Neural crest cell (in vitro differentiated cells): ENCODE results near the gene DYRK3. TPM values are rescaled to one million over a fixed set of nuclear protein-coding genes. Genes with fewer than 3 reads are reported as not detected.

Experiments
- DNase-seq: peaks from one replicate; pipeline ENCODE4 v3.0.0; 2021; ENCODE audit warnings: low read depth, mixed read lengths, low spot score
- H3K27ac Mint-ChIP-seq: one replicate; pipeline ENCODE4 v1.8.0; 2021; ENCODE audit warnings: mild to moderate bottlenecking, mixed read lengths; ENCODE audit not compliant: unreplicated experiment
- H3K27me3 Mint-ChIP-seq: 2 replicates; pipeline ENCODE4 v1.8.0; 2021; ENCODE audit warnings: low read depth, mild to moderate bottlenecking, mixed read lengths
- H3K36me3 Mint-ChIP-seq: 2 replicates; pipeline ENCODE4 v1.8.0; 2021; ENCODE audit warnings: low read depth, mild to moderate bottlenecking, mixed read lengths
- H3K4me1 Mint-ChIP-seq: 2 replicates; pipeline ENCODE4 v1.8.0; 2021; ENCODE audit warnings: mixed read lengths
- H3K4me3 Mint-ChIP-seq: one replicate; pipeline ENCODE4 v1.8.0; 2021; ENCODE audit warnings: mild to moderate bottlenecking, mixed read lengths
- H3K9me3 Mint-ChIP-seq: 2 replicates; pipeline ENCODE4 v1.8.0; 2021; ENCODE audit warnings: mixed read lengths
- CTCF ChIP-seq: fragments of 200-600 bp; sonication (generic); conservative IDR thresholded peaks from 2 replicates; pipeline ENCODE4 v1.5.0; 2021; ENCODE audit warnings: antibody characterized with exemption, mild to moderate bottlenecking
- total RNA-seq: library from RNA; stranded (reverse); gene quantifications from 2 replicates; pipeline ENCODE4 v1.2.1, GENCODE V29; 2021

DYRK3 gene
- total RNA-seq, 1 donor from 2014 or later = 12.5 TPM

- Mint-ChIP-seq H3K4me1 (peaks cover 8% of the 10 kb centered on the region), H3K4me3 (no peak overlapping the region), H3K27ac (no peak overlapping the region), H3K36me3 (no peaks in the 10 kb centered on the region), H3K27me3 (peaks cover 59% of the 10 kb centered on the region), H3K9me3 (no peaks in the 10 kb centered on the region)
- no peak for DNase-seq
- no peak for TF ChIP-seq CTCF
Observed at GRCh38 chr1:206666031-206666561, 30.8 kb downstream of the DYRK3 start.

- peaks cover 52% of the 10 kb centered on the region for H3K27me3 Mint-ChIP-seq
- H3K4me3 Mint-ChIP-seq = no peak overlapping the region
Observed at GRCh38 chr1:206666954-206667665, 31.8 kb downstream of the DYRK3 start.

GRCh38 chr1:206668351-206668750 lies 33.0 kb downstream of the DYRK3 start:
- no peaks in the 10 kb centered on the region for H3K9me3 Mint-ChIP-seq
- no peak overlapping the region for H3K4me3 Mint-ChIP-seq
- H3K27me3 Mint-ChIP-seq = peaks cover 39% of the 10 kb centered on the region
- H3K4me1 Mint-ChIP-seq = peaks cover 6% of the 10 kb centered on the region
- no peak for DNase-seq
- no peak overlapping the region for H3K27ac Mint-ChIP-seq
- no peak for TF ChIP-seq CTCF
- no peaks in the 10 kb centered on the region for H3K36me3 Mint-ChIP-seq

More at GRCh38 chr1:206666954-206667665, 31.8 kb downstream of the DYRK3 start:
- Mint-ChIP-seq H3K4me1 (peaks cover 8% of the 10 kb centered on the region), H3K27ac (no peak overlapping the region), H3K9me3 (no peaks in the 10 kb centered on the region), H3K36me3 (no peaks in the 10 kb centered on the region)
- TF ChIP-seq CTCF = no peak
- no peak for DNase-seq

- Mint-ChIP-seq H3K4me3 (no peak overlapping the region), H3K4me1 (peaks cover 3% of the 10 kb centered on the region), H3K9me3 (no peaks in the 10 kb centered on the region), H3K27ac (no peak overlapping the region), H3K36me3 (no peaks in the 10 kb centered on the region), H3K27me3 (peaks cover 33% of the 10 kb centered on the region)
- TF ChIP-seq CTCF = no peak
- DNase-seq = no peak
Observed at GRCh38 chr1:206668874-206669410, 33.6 kb downstream of the DYRK3 start.

- Mint-ChIP-seq H3K9me3 (no peaks in the 10 kb centered on the region), H3K27ac (no peak overlapping the region), H3K27me3 (peaks cover 12% of the 10 kb centered on the region), H3K36me3 (no peaks in the 10 kb centered on the region), H3K4me3 (no peak overlapping the region), H3K4me1 (no peaks in the 10 kb centered on the region)
- TF ChIP-seq CTCF = no peak
- DNase-seq = no peak
Observed at GRCh38 chr1:206672011-206672688, 36.8 kb downstream of the DYRK3 start.
